ENCODE measurements around the gene POU2F2. TPM values are rescaled to one million over a fixed set of nuclear protein-coding genes. Genes with fewer than 3 reads are reported as not detected.

Gene POU2F2
- total RNA-seq, 4 donors from 2014 or later = 0.55 to 3.2 (median 0.77) TPM; not detected in 1

- no peaks in the 10 kb centered on the region for H3K36me3 ChIP-seq
- no peak overlapping the region for H3K27ac ChIP-seq
- no peak overlapping the region for H3K4me3 ChIP-seq
- DNase-seq = no peak
- H3K4me1 ChIP-seq = no peaks in the 10 kb centered on the region
- no peaks in the 10 kb centered on the region for H3K9me3 ChIP-seq
- peaks cover 4 to 14% of the 10 kb centered on the region in 2 donors for H3K27me3 ChIP-seq
- TF ChIP-seq POLR2A (IDR thresholded peaks at IDR 0.05) (no peak), CTCF (IDR thresholded peaks at IDR 0.05) (no peak)
- intact Hi-C loops (cut with DNase I; ENCODE audit: low total_unique reads) = no loop called here
These were observed 857 bp downstream of the POU2F2 start for GRCh38 chr19:42131149-42132029.

GRCh38 chr19:42130254-42130573, 2.0 kb downstream of the POU2F2 start:
- Histone ChIP-seq H3K36me3 (no peaks in the 10 kb centered on the region), H3K9me3 (no peaks in the 10 kb centered on the region), H3K27me3 (peaks cover 4 to 14% of the 10 kb centered on the region in 2 donors), H3K4me3 (no peak overlapping the region), H3K27ac (no peak overlapping the region), H3K4me1 (no peaks in the 10 kb centered on the region)
- no peak for DNase-seq
- intact Hi-C loops (cut with DNase I; ENCODE audit: low total_unique reads) = no loop called here
- TF ChIP-seq CTCF (IDR thresholded peaks at IDR 0.05) (no peak), POLR2A (IDR thresholded peaks at IDR 0.05) (no peak)

- Histone ChIP-seq H3K4me3 (no peak overlapping the region), H3K4me1 (no peaks in the 10 kb centered on the region), H3K27me3 (peaks cover 4 to 14% of the 10 kb centered on the region in 2 donors), H3K27ac (no peak overlapping the region), H3K9me3 (no peaks in the 10 kb centered on the region), H3K36me3 (no peaks in the 10 kb centered on the region)
- DNase-seq = no peak
- no peak for TF ChIP-seq CTCF (IDR thresholded peaks at IDR 0.05)
- TF ChIP-seq POLR2A (IDR thresholded peaks at IDR 0.05) = no peak
- intact Hi-C loops (cut with DNase I; ENCODE audit: low total_unique reads) = no loop called here
These were observed 2.6 kb downstream of the POU2F2 start for GRCh38 chr19:42129399-42130253.

DNA sequence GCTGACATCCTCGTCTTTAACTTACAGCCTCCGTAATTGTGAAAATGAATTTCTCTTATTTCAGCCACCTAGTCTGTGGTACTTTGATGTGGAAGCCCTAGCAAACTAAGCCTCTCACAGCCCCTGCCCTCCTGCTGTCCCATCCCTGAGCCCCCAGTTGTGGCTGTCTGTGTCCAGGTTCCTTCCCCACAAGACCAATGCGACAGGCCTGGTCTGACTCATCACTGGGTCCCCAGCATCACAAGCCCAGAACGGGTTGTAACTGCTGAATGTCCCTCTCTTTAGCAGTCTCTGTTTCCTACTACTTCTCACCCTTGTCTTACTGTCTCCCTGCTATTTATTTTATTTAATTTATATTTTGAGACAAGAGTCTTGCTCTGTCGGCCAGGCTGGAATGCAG, 5.7 kb downstream of the POU2F2 start:
- no peak overlapping the region for H3K4me3 ChIP-seq
- no peaks in the 10 kb centered on the region for H3K36me3 ChIP-seq
- no peaks in the 10 kb centered on the region for H3K9me3 ChIP-seq
- no peak for DNase-seq
- no peaks in the 10 kb centered on the region for H3K4me1 ChIP-seq
- intact Hi-C loops (cut with DNase I; ENCODE audit: low total_unique reads) = no loop called here
- H3K27me3 ChIP-seq = peaks cover 0 to 6% of the 10 kb centered on the region in 2 donors
- TF ChIP-seq CTCF (IDR thresholded peaks at IDR 0.05) (no peak), POLR2A (IDR thresholded peaks at IDR 0.05) (no peak)
- H3K27ac ChIP-seq = no peak overlapping the region

- TF ChIP-seq POLR2A (IDR thresholded peaks at IDR 0.05) (no peak), CTCF (IDR thresholded peaks at IDR 0.05) (no peak)
- intact Hi-C loops (cut with DNase I; ENCODE audit: low total_unique reads) = no loop called here
- H3K4me1 ChIP-seq = no peaks in the 10 kb centered on the region
- no peak for DNase-seq
- no peaks in the 10 kb centered on the region for H3K9me3 ChIP-seq
- no peak overlapping the region for H3K4me3 ChIP-seq
- H3K36me3 ChIP-seq = no peaks in the 10 kb centered on the region
- H3K27ac ChIP-seq = no peak overlapping the region
- no peaks in the 10 kb centered on the region for H3K27me3 ChIP-seq
These were observed 6.7 kb downstream of the POU2F2 start for GRCh38 chr19:42125536-42125935.

All from uterus (tissue), 4 donors.